Measurements from ENCODE around the gene KCNH1.
"Not testable (repeated sequence)": the region's sequence is repeated elsewhere in the genome, so short reads cannot be mapped to it uniquely, and the experiment has no call there.

KCNH1 gene

GRCh38 chr1:210978316-210978973 lies 155.5 kb downstream of the KCNH1 start:
- DNase-seq (ENCODE audit: extremely low read depth, low read depth), result no peak
- no peak for TF ChIP-seq CTCF (IDR thresholded peaks at IDR 0.05; ENCODE audit: low read depth, low read length)

- no peak for TF ChIP-seq CTCF (IDR thresholded peaks at IDR 0.05; ENCODE audit: low read depth, low read length)
- no peak for DNase-seq (ENCODE audit: extremely low read depth, low read depth)
Observed at GRCh38 chr1:210951279-210951678, 182.7 kb downstream of the KCNH1 start.

- DNase-seq (ENCODE audit: extremely low read depth, low read depth), result not testable (repeated sequence)
- peak; percentile 28 for TF ChIP-seq CTCF (IDR thresholded peaks at IDR 0.05; ENCODE audit: low read depth, low read length)
Observed at GRCh38 chr1:210949940-210950546, 183.9 kb downstream of the KCNH1 start.

- TF ChIP-seq CTCF (IDR thresholded peaks at IDR 0.05; ENCODE audit: low read depth, low read length), result no peak
- DNase-seq (ENCODE audit: extremely low read depth, low read depth), result no peak
Observed at GRCh38 chr1:210949489-210949888, 184.5 kb downstream of the KCNH1 start.

GRCh38 chr1:210949039-210949438 lies 184.9 kb downstream of the KCNH1 start:
- no peak for DNase-seq (ENCODE audit: extremely low read depth, low read depth)
- no peak for TF ChIP-seq CTCF (IDR thresholded peaks at IDR 0.05; ENCODE audit: low read depth, low read length)

GRCh38 chr1:210944252-210944651 lies 189.7 kb downstream of the KCNH1 start:
- no peak for TF ChIP-seq CTCF (IDR thresholded peaks at IDR 0.05; ENCODE audit: low read depth, low read length)

GRCh38 chr1:210942513-210942912 lies 191.4 kb downstream of the KCNH1 start:
- no peak for TF ChIP-seq CTCF (IDR thresholded peaks at IDR 0.05; ENCODE audit: low read depth, low read length)
- no peak for DNase-seq (ENCODE audit: extremely low read depth, low read depth)

More at GRCh38 chr1:210944252-210944651, 189.7 kb downstream of the KCNH1 start:
- no peak for DNase-seq (ENCODE audit: extremely low read depth, low read depth)

All from AG09319 (cell line).